Stimulated activated effector memory CD8-positive, alpha-beta T cell treated with anti-CD3 and anti-CD28 coated beads, Interleukin-12 subunit alpha, Interleukin-12 subunit beta, amount 100 ng/mL, for 72 hours (primary cell): ENCODE measurements around the gene MAU2.
"Not testable (repeated sequence)": the region's sequence is repeated elsewhere in the genome, so short reads cannot be mapped to it uniquely, and the experiment has no call there.

Experiments
- ATAC-seq: fragments of 150-1000 bp; cut with Tn5 transposase; 2 replicates; pipeline ENCODE4 v1.10.0; 2021
- DNase-seq, 2 donors: peaks; one replicate each; pipeline ENCODE4 v3.0.0; 2021 to 2022; ENCODE audit warnings: low spot score in 2 of 2
- H3K27ac Mint-ChIP-seq: one replicate; pipeline ENCODE4 v1.8.0; 2022; ENCODE audit warnings: mild to moderate bottlenecking, mixed read lengths
- H3K36me3 Mint-ChIP-seq: one replicate; pipeline ENCODE4 v1.8.0; 2022; ENCODE audit warnings: mild to moderate bottlenecking, mixed read lengths
- H3K4me1 Mint-ChIP-seq: one replicate; pipeline ENCODE4 v1.8.0; 2022; ENCODE audit warnings: mixed read lengths
- H3K4me3 Mint-ChIP-seq: one replicate; pipeline ENCODE4 v1.8.0; 2022; ENCODE audit warnings: mild to moderate bottlenecking, mixed read lengths
- H3K9me3 Mint-ChIP-seq: one replicate; pipeline ENCODE4 v1.8.0; 2022; ENCODE audit warnings: mixed read lengths

The MAU2 gene

DNA sequence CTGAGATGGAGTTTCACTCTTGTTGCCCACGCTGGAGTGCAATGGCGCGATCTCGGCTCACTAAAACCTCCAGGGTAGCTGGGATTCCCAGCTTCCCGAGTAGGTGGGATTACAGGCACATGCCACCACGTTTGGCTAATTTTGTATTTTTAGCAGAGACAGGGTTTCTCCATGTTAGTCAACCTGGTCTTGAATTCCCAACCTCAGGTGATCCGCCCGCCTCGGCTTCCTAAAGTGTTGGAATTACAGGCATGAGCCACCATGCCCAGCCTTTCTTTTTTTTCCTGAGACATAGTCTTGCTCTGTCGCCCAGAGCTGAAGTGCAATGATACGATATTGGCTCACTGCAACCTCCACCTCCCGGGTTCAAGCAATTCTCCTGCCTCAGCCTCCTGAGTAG, 59.7 kb downstream of the MAU2 start:
- not testable (repeated sequence) for H3K27ac Mint-ChIP-seq, H3K4me3 Mint-ChIP-seq, H3K4me1 Mint-ChIP-seq, ATAC-seq, H3K36me3 Mint-ChIP-seq, DNase-seq, H3K9me3 Mint-ChIP-seq

DNA sequence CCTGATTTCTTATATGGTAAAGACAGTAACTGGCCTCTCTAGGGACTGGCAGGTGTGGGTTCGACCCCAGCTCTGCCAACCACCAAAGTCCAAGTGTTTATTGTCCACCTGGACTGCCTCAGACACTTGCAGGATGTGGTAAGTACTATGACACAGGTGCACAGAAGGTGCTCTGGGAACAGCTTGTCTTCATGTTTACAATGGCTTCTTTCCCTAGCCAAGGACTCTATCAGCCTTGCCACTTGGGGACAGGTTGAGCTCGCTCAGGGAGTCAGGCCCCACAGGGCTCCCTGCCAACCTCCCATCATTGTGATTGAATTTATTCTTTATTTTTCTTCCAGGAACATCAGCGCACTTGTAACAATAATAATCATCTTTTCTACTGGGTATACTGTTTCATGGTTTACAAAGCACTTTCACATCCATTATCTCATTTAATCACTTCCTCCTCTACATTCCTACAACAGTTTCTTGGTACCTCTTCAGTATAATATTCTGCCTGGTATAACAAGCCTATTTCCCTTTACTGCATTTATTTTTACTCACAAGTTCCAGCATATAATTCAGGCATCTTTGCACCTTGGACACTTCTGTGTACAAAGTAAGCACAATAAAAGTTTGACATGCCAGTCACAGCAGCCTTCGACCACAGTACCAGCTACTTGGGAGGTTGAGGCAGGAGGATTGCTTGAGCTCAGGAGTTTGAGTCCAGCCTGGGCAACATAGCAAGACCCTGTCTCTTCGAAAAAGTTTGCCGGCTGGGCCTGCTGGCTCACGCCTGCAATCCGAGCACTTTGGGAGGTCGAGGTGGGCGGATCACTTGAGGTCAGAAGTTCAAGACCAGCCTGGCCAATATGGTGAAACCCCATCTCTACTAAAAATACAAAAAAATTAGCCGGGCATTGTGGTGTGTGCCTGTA, 60.6 kb downstream of the MAU2 start:
- H3K4me1 Mint-ChIP-seq = no peaks in the 10 kb centered on the region
- DNase-seq (no peak), ATAC-seq (no peak)
- no peak overlapping the region for H3K27ac Mint-ChIP-seq
- H3K9me3 Mint-ChIP-seq = no peaks in the 10 kb centered on the region
- no peaks in the 10 kb centered on the region for H3K36me3 Mint-ChIP-seq
- H3K4me3 Mint-ChIP-seq = no peak overlapping the region

DNA sequence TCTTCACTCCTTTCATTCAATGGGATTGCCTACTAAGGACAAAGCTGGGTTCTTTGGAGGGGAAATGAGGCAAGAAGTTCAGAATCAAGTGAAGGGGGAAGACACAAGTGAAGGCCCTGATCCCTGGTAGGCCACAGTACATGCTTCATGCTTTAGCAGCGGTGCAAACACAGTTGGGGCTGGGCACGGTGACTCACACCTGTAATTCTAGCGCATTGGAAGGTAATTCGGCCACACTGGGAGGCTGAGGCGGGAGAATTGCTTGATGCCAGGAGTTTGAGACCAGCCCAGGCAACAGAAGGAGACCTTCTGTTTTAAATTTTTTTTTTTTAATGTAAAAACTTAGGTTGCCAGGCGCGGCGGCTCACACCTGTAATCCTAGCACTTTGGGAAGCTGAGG, 61.5 kb downstream of the MAU2 start:
- Mint-ChIP-seq H3K9me3 (no peaks in the 10 kb centered on the region), H3K27ac (peak overlapping the region; percentile 34), H3K4me3 (no peak overlapping the region), H3K36me3 (peaks cover 3% of the 10 kb centered on the region), H3K4me1 (peaks cover 6% of the 10 kb centered on the region)
- DNase-seq = no peak
- no peak for ATAC-seq

DNA sequence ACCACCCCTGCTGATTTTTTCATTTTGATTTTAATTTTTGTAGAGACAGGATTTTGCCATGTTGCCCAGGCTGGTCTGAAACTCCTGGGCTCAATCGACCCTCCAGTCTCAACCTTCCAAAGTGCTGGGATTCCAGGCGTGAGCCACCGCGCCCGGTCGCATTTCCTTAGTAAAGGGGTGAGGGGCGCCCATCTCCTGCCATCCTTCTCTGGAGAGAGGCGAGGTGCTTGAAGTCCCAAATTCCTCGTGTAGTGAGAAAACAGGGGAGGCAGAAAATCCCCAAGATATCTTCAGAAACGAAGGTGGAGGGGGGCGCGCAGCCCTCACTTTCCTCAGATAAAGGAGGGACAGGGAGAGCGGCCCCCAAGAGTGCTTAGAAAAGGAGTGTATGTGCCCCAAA, 63.9 kb downstream of the MAU2 start:
- DNase-seq = no peak
- Mint-ChIP-seq H3K27ac (peak overlapping the region; percentile 99), H3K4me1 (peaks cover 30% of the 10 kb centered on the region), H3K36me3 (peaks cover 22% of the 10 kb centered on the region), H3K4me3 (peak overlapping the region; percentile 99), H3K9me3 (no peaks in the 10 kb centered on the region)
- no peak for ATAC-seq

DNA sequence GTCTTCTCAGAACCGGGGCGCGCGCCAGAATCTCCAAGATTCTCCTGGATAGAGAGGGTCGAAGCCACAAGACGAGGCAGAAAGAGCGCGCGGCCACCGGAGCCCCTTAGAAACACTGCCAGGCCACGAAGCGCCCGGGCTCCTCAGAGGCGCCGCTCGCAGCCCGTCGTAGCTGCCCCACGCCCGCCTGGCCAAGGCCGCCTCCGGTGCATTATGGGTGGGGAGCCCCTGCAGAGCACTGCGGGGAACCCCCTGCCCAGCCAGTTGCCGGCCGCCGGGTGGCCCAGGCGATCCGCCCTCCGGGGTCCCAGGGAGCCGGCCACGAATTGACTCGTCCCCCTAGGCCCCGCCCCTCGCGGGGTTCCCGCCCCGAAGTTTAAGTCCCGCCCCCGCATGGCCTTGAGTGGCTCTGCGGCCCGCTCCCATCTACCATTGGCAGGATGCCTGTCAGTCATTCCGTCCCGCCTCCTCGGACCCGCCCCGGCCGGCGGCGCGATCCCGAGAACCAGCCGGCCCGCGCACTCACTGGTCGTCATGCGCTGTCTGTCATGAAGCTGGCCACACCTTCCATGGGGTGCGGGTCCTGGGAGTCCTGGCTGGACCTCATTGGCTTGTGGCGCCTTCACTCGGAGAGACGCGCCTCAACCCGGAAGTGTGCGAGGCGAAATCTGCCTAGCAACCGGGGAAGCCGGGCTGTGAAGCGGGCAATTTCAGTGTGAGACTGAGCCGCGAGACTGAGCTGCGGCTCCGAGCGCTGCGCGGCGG, 64.7 kb downstream of the MAU2 start:
- peak; percentile 93 for ATAC-seq
- Mint-ChIP-seq H3K9me3 (no peaks in the 10 kb centered on the region), H3K4me3 (peak overlapping the region; percentile 99), H3K36me3 (peaks cover 30% of the 10 kb centered on the region), H3K27ac (peak overlapping the region; percentile 99), H3K4me1 (peaks cover 37% of the 10 kb centered on the region)
- peak; percentile 96 to 99 for DNase-seq

DNA sequence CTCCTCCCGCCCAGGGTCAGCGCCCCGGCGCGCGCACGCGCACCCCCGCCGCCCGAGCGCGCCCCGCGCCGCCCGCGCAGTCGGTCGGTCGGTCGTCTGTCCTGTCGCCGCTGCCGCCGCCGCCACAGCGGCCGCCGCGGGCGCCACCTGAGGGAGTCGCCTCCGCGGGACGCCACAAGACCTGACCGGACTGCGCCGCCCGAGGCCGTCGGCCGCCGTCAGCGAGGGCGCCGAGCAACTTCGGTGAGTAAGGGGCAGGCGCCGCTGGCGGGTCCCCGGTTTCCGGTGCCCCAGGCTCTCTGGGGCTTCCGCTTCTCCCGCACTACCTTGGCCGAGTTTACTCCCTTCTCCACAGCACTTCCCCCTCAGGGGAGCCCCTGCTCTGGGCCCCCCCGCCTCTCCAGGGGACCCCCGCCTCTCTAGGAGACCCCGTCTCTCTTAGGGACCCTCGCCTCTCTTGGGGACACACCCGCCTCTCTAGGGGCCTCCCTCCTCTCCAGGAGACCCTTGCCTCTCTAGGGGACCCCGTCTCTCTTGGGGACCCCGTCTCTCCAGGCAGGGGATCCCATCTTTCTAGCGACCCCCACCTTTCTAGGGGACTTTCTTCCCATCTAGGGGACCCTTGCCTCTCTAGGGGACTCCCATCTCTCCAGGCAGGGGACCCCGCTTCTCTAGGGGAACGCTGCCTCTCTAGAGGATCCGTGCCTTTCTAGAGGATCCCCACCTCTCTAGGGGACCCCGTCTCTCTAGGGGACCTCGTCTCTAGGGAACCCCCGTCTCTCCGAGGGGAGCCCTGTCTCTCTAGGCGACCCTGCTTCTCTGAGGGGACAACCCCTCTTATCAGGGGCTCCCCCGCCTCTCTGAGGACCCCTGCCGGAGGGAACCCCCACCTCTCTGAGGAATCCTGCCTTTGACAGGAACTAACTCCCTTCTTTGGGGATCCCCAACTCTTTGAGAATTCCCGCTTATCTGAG, 65.6 kb downstream of the MAU2 start:
- Mint-ChIP-seq H3K4me1 (peaks cover 46% of the 10 kb centered on the region), H3K9me3 (no peaks in the 10 kb centered on the region)
- ATAC-seq = peak; percentile 51

DNA sequence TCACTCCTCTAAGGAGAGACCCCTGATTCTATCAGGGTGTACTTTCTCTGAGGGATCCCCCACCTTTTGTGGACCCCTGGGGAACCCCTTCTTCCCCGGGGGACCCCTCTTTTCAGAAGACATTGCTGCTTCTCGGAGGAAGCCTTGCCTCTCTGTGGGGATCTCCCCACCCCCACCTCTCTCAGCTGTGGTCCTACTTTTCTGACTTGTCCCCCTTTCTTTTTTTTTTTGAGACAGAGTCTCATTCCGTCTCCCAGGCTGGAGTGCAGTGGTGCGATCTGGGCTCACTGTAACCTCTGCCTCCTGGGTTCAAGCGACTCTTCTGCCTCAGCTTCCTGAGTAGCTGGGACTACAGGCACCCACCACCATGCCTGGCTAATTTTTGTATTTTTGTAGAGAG, 66.5 kb downstream of the MAU2 start:
- no peak for ATAC-seq
- peaks cover 51% of the 10 kb centered on the region for H3K4me1 Mint-ChIP-seq

More for the DNA sequence above, 65.6 kb downstream of the MAU2 start:
- peak overlapping the region; percentile 99 for H3K4me3 Mint-ChIP-seq
- peak overlapping the region; percentile 99 for H3K27ac Mint-ChIP-seq
- peak; percentile 58 to 87 for DNase-seq
- peaks cover 35% of the 10 kb centered on the region for H3K36me3 Mint-ChIP-seq

DNA sequence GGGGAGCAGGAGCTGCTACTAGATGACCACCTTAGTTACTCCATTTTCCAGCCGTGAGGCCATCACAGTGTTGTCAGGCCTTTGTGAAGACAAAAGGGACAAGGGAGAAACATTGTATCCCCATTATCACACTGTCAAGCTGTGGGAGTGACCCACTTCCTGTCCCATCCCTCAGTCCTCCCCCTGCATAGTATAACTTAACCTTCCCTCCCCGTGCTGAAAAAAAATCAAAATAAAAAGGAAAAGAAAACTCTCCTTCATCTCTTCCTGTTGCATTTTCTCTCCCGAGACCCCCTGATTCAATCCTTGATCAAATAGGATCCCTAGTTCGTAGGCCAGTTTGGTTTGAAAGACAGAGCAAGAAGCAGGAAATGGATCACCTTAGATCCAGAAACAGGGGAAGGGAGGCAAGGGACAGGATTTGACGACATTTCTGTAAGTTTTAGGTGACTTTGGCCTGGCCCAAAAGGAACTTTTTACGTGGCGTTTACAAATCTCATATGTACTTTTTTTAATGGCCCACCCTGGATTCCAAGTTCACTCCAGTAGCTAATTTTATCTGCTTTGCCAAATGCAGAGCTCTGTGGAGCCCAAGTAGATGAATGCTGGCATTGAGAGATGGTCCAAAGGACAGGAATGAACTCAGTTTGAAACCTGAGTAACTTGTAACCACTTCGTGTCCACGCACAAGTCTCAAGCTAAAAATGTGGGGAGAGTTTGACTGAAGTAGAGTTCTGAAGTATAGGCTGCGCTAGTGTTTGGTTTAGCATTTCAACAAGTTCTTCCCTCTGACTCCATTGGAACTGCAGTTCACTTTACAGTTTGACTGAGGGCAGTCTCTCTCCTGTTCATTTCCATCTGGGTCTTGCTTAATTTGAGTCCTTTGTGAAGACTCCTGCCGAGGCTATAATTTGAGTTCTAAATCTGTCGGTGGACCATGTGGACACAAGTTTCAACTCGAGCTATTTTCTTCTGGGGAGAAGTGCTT, 68.2 kb downstream of the MAU2 start:
- H3K27ac Mint-ChIP-seq = peak overlapping the region; percentile 99
- no peak for DNase-seq
- H3K4me1 Mint-ChIP-seq = peaks cover 51% of the 10 kb centered on the region
- ATAC-seq = no peak
- peaks cover 35% of the 10 kb centered on the region for H3K36me3 Mint-ChIP-seq
- H3K4me3 Mint-ChIP-seq = peak overlapping the region; percentile 99
- no peaks in the 10 kb centered on the region for H3K9me3 Mint-ChIP-seq

More for the DNA sequence above, 66.5 kb downstream of the MAU2 start:
- Mint-ChIP-seq H3K27ac (peak overlapping the region; percentile 99), H3K4me3 (peak overlapping the region; percentile 99), H3K36me3 (peaks cover 35% of the 10 kb centered on the region), H3K9me3 (no peaks in the 10 kb centered on the region)
- no peak for DNase-seq

DNA sequence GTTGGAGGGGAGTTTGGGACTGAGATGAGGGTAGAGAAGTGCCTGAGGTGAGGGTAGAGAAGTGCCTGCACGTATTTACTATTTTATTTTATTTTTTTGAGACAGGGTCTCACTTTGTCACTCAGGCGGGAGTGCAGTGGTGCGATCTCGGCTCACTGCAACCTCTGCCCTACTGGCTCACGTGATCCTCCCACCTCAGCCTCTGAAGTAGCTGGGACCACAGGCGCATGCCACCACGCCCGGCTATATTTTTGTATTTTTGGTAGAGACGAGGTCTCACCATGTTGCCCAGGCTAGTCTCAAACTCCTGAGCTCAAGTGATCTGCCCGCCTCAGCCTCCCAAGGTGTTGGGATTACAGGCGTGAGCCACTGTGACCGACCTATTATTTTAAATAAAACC, 69.1 kb downstream of the MAU2 start:
- H3K4me1 Mint-ChIP-seq = peaks cover 56% of the 10 kb centered on the region
- H3K36me3 Mint-ChIP-seq = peaks cover 39% of the 10 kb centered on the region
- not testable (repeated sequence) for DNase-seq, ATAC-seq, H3K9me3 Mint-ChIP-seq
- H3K27ac Mint-ChIP-seq = peak overlapping the region; percentile 99
- H3K4me3 Mint-ChIP-seq = peak overlapping the region; percentile 99

DNA sequence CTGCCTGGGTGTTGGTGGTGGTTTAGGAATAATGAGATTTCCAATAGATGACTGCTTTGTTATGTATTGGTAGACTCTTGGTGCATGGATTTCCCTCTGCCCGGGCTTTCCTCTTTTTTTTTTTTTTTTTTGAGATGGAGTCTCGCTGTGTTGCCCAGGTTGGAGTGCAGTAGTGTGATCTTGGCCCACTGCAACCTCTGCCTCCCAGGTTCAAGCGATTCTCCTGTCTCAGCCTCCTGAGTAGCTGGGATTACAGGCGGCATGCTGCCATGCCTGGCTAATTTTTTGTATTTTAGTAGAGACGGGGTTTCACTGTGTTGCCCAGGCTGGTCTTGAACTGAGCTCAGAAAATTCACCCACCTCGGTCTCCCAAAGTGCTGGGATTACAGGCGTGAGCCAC, 73.7 kb downstream of the MAU2 start:
- ATAC-seq, DNase-seq, H3K9me3 Mint-ChIP-seq, H3K4me3 Mint-ChIP-seq: not testable (repeated sequence)
- Mint-ChIP-seq H3K4me1 (peaks cover 32% of the 10 kb centered on the region), H3K36me3 (peaks cover 22% of the 10 kb centered on the region), H3K27ac (peak overlapping the region; percentile 75)

DNA sequence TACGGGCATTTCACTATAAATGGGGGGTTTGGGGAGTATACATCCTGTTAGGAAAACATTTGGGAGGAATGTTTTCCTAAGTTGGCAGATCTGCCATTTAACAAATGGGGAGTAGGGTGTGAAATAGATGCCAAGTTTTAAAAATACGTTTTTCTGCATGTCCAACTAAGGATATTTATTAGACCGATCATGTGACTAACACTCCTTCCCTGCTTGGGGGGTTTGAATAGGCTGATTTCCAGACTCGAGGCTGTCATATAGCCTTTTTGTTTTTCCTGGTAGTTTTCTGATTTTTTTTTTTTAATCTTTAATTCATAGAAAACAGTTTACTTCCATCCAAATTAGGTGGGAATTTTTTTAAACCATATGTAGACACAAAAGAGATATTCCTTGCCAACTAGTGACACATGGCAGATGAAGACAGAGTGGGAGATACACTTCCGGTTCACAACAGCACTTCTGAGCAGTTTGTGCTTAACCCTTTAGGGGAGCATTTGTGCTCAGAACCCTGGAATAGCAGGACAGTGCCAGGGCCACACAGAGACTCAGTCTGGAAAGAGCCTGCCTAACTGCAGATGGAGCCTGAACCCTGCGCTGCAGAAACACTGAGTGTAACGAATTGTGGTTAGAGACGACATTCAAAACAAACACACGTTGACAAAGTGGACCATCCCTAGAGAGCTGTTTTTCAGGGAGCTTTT, 79.3 kb downstream of the MAU2 start:
- Mint-ChIP-seq H3K4me3 (no peak overlapping the region), H3K36me3 (peaks cover 2% of the 10 kb centered on the region), H3K4me1 (peaks cover 29% of the 10 kb centered on the region), H3K27ac (peak overlapping the region; percentile 29), H3K9me3 (no peaks in the 10 kb centered on the region)
- DNase-seq = no peak
- ATAC-seq = no peak

DNA sequence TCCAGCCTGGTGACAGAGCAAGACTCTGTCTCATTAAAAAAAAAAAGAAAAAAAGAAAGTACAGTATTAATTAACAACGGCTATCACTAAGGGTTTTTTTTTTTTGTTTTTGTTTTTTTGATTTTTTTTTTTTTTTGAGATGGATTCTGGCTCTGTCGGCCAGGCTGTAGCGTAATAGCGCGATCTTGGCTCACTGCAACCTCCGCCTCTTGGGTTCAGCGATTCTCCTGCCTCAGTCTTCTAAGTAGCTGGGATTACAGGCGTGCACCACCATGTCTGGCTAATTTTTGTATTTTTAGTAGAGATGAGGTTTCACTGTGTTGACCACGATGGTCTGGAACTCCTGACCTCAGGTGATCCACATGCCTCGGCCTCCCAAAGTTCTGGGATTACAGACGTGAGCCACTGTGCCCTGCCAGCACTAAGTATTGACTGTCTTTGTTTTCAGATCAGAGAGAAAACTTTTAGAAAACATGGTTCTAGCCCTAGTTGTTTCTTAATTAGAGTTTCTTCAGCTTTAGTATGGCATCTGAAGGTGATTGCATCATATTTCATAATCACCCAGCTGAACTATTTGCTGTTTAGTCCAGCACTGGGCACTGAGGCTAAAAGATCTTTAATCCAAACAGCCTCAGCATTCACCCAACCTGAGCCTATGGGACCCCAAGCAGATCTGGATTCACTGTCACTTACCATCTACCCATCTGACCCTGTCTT, 82.2 kb downstream of the MAU2 start:
- Mint-ChIP-seq H3K4me1 (peaks cover 45% of the 10 kb centered on the region), H3K9me3 (no peaks in the 10 kb centered on the region), H3K27ac (peak overlapping the region; percentile 66), H3K4me3 (no peak overlapping the region), H3K36me3 (peaks cover 15% of the 10 kb centered on the region)
- DNase-seq (no peak), ATAC-seq (no peak)

DNA sequence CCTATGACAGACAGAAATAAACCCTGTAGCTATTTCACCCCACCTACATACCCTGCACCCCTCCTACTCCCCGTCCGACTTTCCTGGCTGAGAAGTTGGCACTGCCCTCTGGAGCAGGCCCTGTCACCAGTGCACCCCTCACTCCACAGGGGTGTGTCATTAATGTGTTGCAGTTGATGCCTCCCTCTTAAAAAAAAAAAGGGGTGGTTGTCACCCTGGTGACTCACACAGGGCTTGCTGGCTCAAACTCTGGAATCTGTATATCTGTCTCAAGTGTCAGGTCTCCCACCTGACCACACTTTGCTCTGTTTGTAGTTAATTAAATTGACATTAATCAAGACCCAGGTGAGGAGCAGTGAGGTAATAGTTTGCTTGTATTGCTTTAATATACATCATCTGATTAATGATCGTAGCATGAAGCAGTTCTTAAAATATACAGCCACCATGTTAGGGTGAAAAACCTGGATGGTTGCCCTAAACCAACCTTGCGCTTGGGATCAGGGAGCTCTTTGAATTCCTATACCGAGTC, 82.8 kb downstream of the MAU2 start:
- Mint-ChIP-seq H3K4me3 (peak overlapping the region; percentile 90), H3K36me3 (peaks cover 15% of the 10 kb centered on the region), H3K4me1 (peaks cover 52% of the 10 kb centered on the region), H3K27ac (peak overlapping the region; percentile 66), H3K9me3 (no peaks in the 10 kb centered on the region)
- ATAC-seq = peak; percentile 14
- DNase-seq = no peak
